ENCODE measurements around the gene SDR9C7. TPM values are rescaled to one million over a fixed set of nuclear protein-coding genes. Genes with fewer than 3 reads are reported as not detected.

The SDR9C7 gene
- polyA plus RNA-seq, 1 donor from 2014 or later: 0.63 TPM

GRCh38 chr12:56878010-56878339 is 56.2 kb downstream of the SDR9C7 start:
- no peaks in the 10 kb centered on the region for H3K9me2 ChIP-seq (ENCODE audit: insufficient read depth, low read length)
- no peaks in the 10 kb centered on the region for H3F3A ChIP-seq (ENCODE audit: insufficient read depth, low read length, poor library complexity, severe bottlenecking)
- H3K4me2 ChIP-seq (ENCODE audit: low read length): no peak overlapping the region
- no peak overlapping the region for H3K27ac ChIP-seq (ENCODE audit: low read length)
- no peak for TF ChIP-seq SMC3 (conservative IDR thresholded peaks at IDR 0.05; ENCODE audit: poor library complexity)
- TF ChIP-seq REST (IDR thresholded peaks at IDR 0.05; ENCODE audit: borderline replicate concordance): no peak
- no peak for TF ChIP-seq TAF1 (IDR thresholded peaks at IDR 0.05; ENCODE audit: low read depth)
- no peak for TF ChIP-seq POLR2AphosphoS5 (IDR thresholded peaks at IDR 0.05)
- TF ChIP-seq RAD21 (conservative IDR thresholded peaks at IDR 0.05): no peak
- no peak for TF ChIP-seq EP300 (conservative IDR thresholded peaks at IDR 0.05; ENCODE audit: poor library complexity, severe bottlenecking)
- no peak for TF ChIP-seq EZH2 (IDR thresholded peaks at IDR 0.05; ENCODE audit: borderline replicate concordance, insufficient read depth, low read length, poor library complexity, severe bottlenecking)
- TF ChIP-seq MXI1 (conservative IDR thresholded peaks at IDR 0.05; ENCODE audit: poor library complexity, severe bottlenecking): no peak
- TF ChIP-seq CTCF (IDR thresholded peaks at IDR 0.05; ENCODE audit: poor library complexity, severe bottlenecking): no peak
- H4K20me1 ChIP-seq (ENCODE audit: insufficient read depth): no peaks in the 10 kb centered on the region
- H3K9ac ChIP-seq (ENCODE audit: low read length): no peak overlapping the region
- no peak overlapping the region for H2AFZ ChIP-seq (ENCODE audit: low read depth, low read length)
- no peaks in the 10 kb centered on the region for H3K9me3 ChIP-seq (ENCODE audit: low read length)
- no peaks in the 10 kb centered on the region for H3K36me3 ChIP-seq (ENCODE audit: insufficient read depth, low read length)
- no peaks in the 10 kb centered on the region for H3K79me2 ChIP-seq (replicated peaks; ENCODE audit: insufficient read depth, low read length)
- no peak overlapping the region for H3K4me3 ChIP-seq (ENCODE audit: low read length)
- no peaks in the 10 kb centered on the region for H3K27me3 ChIP-seq (ENCODE audit: insufficient read depth, low read depth, low read length)

- no peak overlapping the region for H3K4me2 ChIP-seq (ENCODE audit: low read length)
- H3K9ac ChIP-seq (ENCODE audit: low read length): no peak overlapping the region
- H3F3A ChIP-seq (ENCODE audit: insufficient read depth, low read length, poor library complexity, severe bottlenecking): no peaks in the 10 kb centered on the region
- H3K27ac ChIP-seq (ENCODE audit: low read length): no peak overlapping the region
- no peaks in the 10 kb centered on the region for H3K9me2 ChIP-seq (ENCODE audit: insufficient read depth, low read length)
- H3K9me3 ChIP-seq (ENCODE audit: low read length): no peaks in the 10 kb centered on the region
- no peak overlapping the region for H2AFZ ChIP-seq (ENCODE audit: low read depth, low read length)
- H3K27me3 ChIP-seq (ENCODE audit: insufficient read depth, low read depth, low read length): no peaks in the 10 kb centered on the region
- H4K20me1 ChIP-seq (ENCODE audit: insufficient read depth): no peaks in the 10 kb centered on the region
- no peak for TF ChIP-seq SMC3 (conservative IDR thresholded peaks at IDR 0.05; ENCODE audit: poor library complexity)
- no peak for TF ChIP-seq EZH2 (IDR thresholded peaks at IDR 0.05; ENCODE audit: borderline replicate concordance, insufficient read depth, low read length, poor library complexity, severe bottlenecking)
- H3K79me2 ChIP-seq (replicated peaks; ENCODE audit: insufficient read depth, low read length): no peaks in the 10 kb centered on the region
- H3K4me3 ChIP-seq (ENCODE audit: low read length): no peak overlapping the region
- H3K36me3 ChIP-seq (ENCODE audit: insufficient read depth, low read length): no peaks in the 10 kb centered on the region
Observed at GRCh38 chr12:56877195-56878009, 56.8 kb downstream of the SDR9C7 start.

All from neural cell (in vitro differentiated cells).